HepG2 (cell line): Measurements from ENCODE around the gene KRTAP5-4.

Experiments
- ASH2L ChIP-seq: fragments of 300-600, 200-600 bp; sonication (generic); IDR thresholded peaks from 2 replicates; pipeline ENCODE4 v1.7.0; 2017; ENCODE audit warnings: low read depth, mild to moderate bottlenecking, moderate library complexity, mixed read lengths, low read length; ENCODE audit not compliant: insufficient read length
- FOSL1 ChIP-seq: sonication (generic); formaldehyde crosslinking; IDR thresholded peaks from 2 replicates; pipeline ENCODE4 v1.9.0; 2021; ENCODE audit warnings: missing genetic modification reagents, borderline replicate concordance
- NFRKB ChIP-seq: fragments of 450-650 bp; IDR thresholded peaks from 2 replicates; pipeline ENCODE4 v1.6.1; 2017
- RBM22 ChIP-seq: fragments of 200-400 bp; formaldehyde crosslinking; optimal IDR thresholded peaks from 2 replicates; pipeline ENCODE3; 2017; ENCODE audit warnings: mild to moderate bottlenecking, low read length, moderate library complexity
- REPIN1 ChIP-seq: sonication (generic); formaldehyde crosslinking; IDR thresholded peaks from 2 replicates; pipeline ENCODE4 v1.8.0; 2022; ENCODE audit warnings: missing genetic modification reagents, low read depth, mild to moderate bottlenecking, borderline replicate concordance
- RFX5 ChIP-seq: IDR thresholded peaks from 2 replicates; pipeline ENCODE4 v1.6.1; 2011; ENCODE audit warnings: low read depth, low read length, improper control_type of control experiment
- SATB2 ChIP-seq: sonication (generic); formaldehyde crosslinking; IDR thresholded peaks from 2 replicates; pipeline ENCODE4 v1.5.0; 2020; ENCODE audit warnings: missing genetic modification reagents
- SP2 ChIP-seq: sonication (generic); formaldehyde crosslinking; IDR thresholded peaks from 2 replicates; pipeline ENCODE4 v1.5.1; 2020; ENCODE audit warnings: mild to moderate bottlenecking, missing genetic modification reagents
- SRSF1 ChIP-seq: fragments of 200-400 bp; formaldehyde crosslinking; optimal IDR thresholded peaks from 2 replicates; pipeline ENCODE3; 2017; ENCODE audit warnings: mild to moderate bottlenecking, low read depth, low read length, moderate library complexity
- TAF1 ChIP-seq: sonication (generic); formaldehyde crosslinking; IDR thresholded peaks from 2 replicates; pipeline ENCODE4 v1.4.0; 2020; ENCODE audit warnings: missing genetic modification reagents
- ZNF317 ChIP-seq: sonication (generic); formaldehyde crosslinking; IDR thresholded peaks from 2 replicates; pipeline ENCODE4 v1.5.0; 2020; ENCODE audit warnings: mild to moderate bottlenecking, missing genetic modification reagents
- TF ChIP-seq, protein P1 (sequence below): sonication (generic); formaldehyde crosslinking; IDR thresholded peaks from 2 replicates; pipeline ENCODE4 v1.4.0; 2020; ENCODE audit warnings: mild to moderate bottlenecking, missing genetic modification reagents, borderline replicate concordance
- TF ChIP-seq, protein P2 (sequence below): sonication (generic); formaldehyde crosslinking; IDR thresholded peaks from 2 replicates; pipeline ENCODE4 v1.4.0; 2020; ENCODE audit warnings: low read depth, missing genetic modification reagents
- TF ChIP-seq, protein P3 (sequence below): sonication (generic); formaldehyde crosslinking; IDR thresholded peaks from 2 replicates; pipeline ENCODE4 v1.5.0; 2020; ENCODE audit warnings: mild to moderate bottlenecking, missing genetic modification reagents, moderate library complexity

DNA sequence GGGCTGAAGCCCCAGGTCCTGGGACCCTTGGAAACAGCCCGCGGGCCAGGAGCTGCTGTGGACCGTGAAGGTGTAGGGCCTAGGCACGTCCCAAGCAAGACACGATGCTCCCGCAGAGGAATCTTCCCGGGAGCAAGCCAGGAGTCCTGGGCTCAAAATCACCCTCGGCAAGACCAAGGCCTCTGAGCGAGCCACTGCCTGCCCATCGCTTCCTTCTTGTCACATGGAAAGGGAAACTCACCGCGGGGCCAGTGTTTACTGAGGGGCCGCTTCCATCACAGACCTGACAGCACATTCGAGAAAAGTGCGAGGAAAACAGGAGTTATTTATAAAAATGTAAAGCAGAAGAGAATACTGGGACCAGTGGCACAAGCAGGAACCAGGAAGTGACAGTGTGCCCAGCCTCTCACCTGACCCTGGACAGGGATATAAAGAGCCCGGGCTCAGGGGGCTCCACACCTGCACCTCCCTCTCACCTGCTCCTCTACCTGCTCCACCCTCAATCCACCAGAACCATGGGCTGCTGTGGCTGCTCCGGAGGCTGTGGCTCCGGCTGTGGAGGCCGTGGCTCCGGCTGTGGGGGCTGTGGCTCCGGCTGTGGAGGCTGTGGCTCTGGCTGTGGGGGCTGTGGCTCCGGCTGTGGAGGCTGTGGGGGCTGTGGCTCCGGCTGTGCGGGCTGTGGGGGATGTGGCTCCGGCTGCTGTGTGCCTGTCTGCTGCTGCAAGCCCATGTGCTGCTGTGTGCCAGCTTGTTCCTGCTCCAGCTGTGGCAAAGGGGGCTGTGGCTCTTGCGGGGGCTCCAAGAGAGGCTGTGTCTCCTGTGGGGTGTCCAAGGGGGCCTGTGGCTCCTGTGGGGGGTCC is 7.6 kb upstream of the KRTAP5-4 start, which contains the start of gene KRTAP5-5:
- TF ChIP-seq RBM22 = no peak
- no peak for TF ChIP-seq ASH2L
- no peak for TF ChIP-seq REPIN1 (CRISPR knock-in tag)
- no peak for TF ChIP-seq NFRKB
- no peak for TF ChIP-seq RFX5
- TF ChIP-seq, protein P1, sequence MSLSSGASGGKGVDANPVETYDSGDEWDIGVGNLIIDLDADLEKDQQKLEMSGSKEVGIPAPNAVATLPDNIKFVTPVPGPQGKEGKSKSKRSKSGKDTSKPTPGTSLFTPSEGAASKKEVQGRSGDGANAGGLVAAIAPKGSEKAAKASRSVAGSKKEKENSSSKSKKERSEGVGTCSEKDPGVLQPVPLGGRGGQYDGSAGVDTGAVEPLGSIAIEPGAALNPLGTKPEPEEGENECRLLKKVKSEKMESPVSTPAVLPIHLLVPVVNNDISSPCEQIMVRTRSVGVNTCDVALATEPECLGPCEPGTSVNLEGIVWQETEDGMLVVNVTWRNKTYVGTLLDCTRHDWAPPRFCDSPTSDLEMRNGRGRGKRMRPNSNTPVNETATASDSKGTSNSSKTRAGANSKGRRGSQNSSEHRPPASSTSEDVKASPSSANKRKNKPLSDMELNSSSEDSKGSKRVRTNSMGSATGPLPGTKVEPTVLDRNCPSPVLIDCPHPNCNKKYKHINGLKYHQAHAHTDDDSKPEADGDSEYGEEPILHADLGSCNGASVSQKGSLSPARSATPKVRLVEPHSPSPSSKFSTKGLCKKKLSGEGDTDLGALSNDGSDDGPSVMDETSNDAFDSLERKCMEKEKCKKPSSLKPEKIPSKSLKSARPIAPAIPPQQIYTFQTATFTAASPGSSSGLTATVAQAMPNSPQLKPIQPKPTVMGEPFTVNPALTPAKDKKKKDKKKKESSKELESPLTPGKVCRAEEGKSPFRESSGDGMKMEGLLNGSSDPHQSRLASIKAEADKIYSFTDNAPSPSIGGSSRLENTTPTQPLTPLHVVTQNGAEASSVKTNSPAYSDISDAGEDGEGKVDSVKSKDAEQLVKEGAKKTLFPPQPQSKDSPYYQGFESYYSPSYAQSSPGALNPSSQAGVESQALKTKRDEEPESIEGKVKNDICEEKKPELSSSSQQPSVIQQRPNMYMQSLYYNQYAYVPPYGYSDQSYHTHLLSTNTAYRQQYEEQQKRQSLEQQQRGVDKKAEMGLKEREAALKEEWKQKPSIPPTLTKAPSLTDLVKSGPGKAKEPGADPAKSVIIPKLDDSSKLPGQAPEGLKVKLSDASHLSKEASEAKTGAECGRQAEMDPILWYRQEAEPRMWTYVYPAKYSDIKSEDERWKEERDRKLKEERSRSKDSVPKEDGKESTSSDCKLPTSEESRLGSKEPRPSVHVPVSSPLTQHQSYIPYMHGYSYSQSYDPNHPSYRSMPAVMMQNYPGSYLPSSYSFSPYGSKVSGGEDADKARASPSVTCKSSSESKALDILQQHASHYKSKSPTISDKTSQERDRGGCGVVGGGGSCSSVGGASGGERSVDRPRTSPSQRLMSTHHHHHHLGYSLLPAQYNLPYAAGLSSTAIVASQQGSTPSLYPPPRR (CRISPR knock-in tag) = no peak
- no peak for TF ChIP-seq SATB2
- TF ChIP-seq, protein P2, sequence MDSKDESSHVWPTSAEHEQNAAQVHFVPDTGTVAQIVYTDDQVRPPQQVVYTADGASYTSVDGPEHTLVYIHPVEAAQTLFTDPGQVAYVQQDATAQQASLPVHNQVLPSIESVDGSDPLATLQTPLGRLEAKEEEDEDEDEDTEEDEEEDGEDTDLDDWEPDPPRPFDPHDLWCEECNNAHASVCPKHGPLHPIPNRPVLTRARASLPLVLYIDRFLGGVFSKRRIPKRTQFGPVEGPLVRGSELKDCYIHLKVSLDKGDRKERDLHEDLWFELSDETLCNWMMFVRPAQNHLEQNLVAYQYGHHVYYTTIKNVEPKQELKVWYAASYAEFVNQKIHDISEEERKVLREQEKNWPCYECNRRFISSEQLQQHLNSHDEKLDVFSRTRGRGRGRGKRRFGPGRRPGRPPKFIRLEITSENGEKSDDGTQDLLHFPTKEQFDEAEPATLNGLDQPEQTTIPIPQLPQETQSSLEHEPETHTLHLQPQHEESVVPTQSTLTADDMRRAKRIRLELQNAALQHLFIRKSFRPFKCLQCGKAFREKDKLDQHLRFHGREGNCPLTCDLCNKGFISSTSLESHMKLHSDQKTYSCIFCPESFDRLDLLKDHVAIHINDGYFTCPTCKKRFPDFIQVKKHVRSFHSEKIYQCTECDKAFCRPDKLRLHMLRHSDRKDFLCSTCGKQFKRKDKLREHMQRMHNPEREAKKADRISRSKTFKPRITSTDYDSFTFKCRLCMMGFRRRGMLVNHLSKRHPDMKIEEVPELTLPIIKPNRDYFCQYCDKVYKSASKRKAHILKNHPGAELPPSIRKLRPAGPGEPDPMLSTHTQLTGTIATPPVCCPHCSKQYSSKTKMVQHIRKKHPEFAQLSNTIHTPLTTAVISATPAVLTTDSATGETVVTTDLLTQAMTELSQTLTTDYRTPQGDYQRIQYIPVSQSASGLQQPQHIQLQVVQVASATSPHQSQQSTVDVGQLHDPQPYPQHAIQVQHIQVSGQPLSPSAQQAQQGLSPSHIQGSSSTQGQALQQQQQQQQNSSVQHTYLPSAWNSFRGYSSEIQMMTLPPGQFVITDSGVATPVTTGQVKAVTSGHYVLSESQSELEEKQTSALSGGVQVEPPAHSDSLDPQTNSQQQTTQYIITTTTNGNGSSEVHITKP (CRISPR knock-in tag) = no peak
- TF ChIP-seq, protein P3, sequence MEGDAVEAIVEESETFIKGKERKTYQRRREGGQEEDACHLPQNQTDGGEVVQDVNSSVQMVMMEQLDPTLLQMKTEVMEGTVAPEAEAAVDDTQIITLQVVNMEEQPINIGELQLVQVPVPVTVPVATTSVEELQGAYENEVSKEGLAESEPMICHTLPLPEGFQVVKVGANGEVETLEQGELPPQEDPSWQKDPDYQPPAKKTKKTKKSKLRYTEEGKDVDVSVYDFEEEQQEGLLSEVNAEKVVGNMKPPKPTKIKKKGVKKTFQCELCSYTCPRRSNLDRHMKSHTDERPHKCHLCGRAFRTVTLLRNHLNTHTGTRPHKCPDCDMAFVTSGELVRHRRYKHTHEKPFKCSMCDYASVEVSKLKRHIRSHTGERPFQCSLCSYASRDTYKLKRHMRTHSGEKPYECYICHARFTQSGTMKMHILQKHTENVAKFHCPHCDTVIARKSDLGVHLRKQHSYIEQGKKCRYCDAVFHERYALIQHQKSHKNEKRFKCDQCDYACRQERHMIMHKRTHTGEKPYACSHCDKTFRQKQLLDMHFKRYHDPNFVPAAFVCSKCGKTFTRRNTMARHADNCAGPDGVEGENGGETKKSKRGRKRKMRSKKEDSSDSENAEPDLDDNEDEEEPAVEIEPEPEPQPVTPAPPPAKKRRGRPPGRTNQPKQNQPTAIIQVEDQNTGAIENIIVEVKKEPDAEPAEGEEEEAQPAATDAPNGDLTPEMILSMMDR (CRISPR knock-in tag) = no peak
- TF ChIP-seq FOSL1 = no peak
- TF ChIP-seq SP2 (CRISPR knock-in tag) = no peak
- no peak for TF ChIP-seq TAF1 (CRISPR knock-in tag)
- no peak for TF ChIP-seq SRSF1
- TF ChIP-seq ZNF317 = no peak
